GM18861 (cell line): ENCODE measurements around the gene SH3BP2.
A peak's percentile ranks its signal among the peaks of the same experiment; 100 is the strongest.

Experiments
- ATAC-seq: cut with Tn5 transposase; IDR thresholded peaks from one replicate; pipeline ENCODE4 v1.9.1; 2021; ENCODE audit not compliant: unreplicated experiment

SH3BP2 gene

DNA sequence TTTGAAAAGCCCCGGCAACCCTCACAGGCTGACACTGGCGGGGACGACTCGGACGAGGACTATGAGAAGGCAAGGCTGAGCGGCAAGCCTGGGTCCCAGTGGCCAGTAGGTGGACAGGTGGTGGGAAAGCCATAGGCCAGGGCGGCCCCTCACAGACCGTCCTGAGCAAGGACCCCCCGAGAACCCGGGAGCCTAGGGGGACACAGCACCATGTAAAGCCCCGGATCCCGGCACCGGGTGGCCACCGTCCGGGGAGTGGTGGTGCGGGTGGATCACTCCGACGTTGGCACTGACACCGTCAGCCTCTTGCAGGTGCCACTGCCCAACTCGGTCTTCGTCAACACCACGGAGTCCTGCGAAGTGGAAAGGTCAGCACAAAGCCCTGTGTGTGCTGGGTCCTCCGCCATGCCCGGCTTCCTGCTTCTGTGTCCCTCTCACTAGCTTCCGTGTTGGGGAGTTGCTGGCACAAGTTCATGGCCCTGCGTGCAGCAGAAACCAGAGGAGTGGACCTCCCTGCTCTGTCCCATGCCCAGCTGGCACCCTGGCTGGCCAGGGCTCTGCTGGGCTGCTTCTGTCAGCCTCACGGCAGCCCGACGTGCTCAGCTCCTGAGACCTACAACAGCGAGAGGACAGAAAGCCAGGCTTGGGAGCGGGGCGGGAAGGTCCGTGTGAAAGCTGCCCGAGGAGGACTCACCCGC is 38.9 kb downstream of the SH3BP2 start:
- no peak for ATAC-seq

DNA sequence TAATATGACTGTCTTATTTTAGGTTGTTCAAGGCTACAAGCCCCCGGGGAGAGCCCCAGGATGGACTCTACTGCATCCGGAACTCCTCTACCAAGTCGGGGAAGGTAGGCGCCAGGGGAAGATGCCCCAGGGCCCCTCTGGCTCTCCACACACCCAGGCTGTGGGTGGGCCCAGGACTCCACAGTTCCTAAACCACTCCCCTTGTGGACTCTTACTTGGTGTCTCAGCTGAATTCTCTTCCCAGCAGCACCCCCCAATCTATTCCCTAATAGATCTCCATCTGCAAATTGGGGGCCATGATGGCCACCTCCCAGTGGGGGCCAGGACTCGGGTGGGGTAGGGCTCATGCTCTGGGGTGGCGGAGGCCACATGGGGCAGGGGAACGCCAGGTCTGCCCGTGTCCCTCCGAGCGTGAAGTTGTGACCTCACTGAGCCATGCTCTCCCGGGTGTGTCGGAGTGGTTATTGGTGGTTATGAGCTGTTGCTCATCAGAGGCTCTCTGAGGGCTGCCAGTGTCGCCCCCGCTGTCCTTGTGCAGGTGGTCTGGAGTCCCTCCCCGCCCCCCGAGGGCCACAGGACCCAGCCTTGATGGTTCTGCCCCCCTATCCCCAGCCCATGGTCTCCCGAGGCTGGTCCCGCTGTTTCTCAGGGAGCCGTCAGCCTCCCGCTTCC is 39.6 kb downstream of the SH3BP2 start:
- peak; percentile 63 for ATAC-seq

DNA sequence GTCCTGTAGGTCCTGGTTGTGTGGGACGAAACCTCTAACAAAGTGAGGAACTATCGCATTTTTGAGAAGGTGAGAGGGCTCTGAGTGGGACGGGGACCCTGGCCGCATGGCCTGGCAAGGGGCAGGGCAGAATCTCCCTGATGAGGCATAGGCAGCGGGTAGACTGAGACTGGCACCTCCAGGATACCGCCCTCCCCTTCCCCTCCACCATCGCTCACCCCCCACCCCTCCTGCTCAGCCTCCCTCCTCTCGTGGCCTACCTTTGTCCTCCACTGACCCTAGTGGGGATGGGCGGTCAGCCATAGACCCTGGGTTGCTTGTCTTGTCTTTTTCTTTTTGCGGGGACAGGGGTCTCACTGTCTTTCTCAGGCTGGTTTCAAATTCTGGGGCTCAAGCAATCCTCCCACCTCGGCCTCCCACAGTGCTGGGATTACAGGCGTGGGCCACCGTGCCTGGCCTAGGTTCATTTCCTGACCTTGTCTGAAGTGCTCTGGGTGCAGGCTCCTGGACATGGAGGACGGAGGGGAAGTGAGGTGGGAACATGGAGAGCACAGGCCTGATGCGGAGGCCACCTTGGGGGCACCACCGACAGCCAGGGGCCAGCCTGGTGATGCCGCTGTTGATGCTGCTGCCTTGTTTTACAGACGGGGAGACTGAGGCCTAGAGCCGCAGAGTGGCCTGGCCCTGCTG is 40.2 kb downstream of the SH3BP2 start:
- ATAC-seq: no peak

DNA sequence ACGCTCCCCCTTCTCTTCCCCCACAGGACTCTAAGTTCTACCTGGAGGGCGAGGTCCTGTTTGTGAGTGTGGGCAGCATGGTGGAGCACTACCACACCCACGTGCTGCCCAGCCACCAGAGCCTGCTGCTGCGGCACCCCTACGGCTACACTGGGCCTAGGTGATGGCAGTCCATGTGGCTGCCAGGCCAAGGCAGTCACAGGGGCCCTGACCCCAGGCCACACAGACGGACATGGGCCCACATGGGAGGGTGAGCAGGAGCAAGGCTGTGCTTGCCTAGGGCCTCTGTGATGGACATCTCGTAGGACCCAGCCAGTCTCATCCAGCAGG is 40.8 kb downstream of the SH3BP2 start:
- no peak for ATAC-seq

DNA sequence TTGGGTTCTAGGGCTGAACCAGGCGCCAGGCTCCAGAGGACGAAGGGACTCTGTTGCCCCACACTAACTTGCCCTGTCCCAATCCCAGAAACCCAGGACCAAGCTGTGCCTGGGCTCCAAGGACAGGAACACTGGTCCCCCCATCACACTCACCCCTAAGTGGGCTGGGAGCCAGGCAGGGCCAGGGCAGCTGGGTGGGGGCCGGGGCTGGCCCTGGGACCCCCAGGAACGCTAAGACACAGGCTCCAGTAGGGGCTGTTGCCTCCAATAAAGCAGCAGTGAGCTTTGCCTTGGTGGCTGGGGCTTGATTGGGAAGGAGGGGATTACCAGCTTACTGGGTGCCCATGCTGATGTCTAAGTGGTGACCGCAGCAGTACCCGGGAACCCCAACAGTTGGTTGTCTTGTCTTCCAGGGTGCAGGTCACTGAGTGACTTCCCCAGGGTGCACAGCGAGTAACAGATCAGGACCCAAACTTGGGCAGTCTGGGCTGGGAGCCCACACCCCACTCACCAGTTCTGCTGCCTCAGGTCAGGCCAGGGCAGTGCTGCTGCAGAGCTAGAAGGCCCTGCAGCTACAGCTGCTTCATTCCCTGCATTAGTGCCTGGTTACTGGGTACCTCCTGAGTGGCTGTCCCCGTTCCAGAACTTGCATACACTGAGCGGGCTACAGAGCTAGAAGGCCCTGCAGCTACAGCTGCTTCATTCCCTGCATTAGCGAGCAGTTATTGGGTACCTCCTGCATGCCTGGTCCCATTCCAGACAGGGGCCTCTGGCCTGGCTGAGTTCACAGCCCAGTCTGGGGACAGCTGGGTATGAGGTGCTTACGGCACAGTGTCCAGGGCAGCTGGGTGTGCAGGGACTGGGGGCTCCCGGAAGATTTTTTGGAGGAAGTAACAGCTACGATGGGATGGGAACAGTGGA is 41.4 kb downstream of the SH3BP2 start:
- no peak for ATAC-seq

DNA sequence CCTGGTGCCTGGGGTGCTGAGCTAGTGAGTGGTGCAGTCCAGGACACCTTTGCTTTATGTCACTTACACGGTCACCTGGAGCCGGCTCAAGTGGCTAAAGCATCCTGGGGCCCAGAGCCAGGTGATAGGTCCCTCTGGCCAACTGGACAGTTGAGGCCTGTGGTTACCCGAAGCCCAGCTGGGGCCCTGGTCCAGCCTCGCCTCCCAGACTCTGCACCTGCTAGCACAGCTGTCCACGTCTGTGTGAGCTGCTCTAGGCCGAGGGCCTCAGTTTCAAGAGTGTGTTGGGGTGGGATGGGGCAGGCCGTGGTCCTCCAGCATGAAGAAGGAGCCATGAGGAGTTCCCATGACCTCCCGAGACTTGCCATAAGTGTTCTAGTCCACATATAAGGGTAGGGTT is 43.1 kb downstream of the SH3BP2 start:
- ATAC-seq: no peak

DNA sequence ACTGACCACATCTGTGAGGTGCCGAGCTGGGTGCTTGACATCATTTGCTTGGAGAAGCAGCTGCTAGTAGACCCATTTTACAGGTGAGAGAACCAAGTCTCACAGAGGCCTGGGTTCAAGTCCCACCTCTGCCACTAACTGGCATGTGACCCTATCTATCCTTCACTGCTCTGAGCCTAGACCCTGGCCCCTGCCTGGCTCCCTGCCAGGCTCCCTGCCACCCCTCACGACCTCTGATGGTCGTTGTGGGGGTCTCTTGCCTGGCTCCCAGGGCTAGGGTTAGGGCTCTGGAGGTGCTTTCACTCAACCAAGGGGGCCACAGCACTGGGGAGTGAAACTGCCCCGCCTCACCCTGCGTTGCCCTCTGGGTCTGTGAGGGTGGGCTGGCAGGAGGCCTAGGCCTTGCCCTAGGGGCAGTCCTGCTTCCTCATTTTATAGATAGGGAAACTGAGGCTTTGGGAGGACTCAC is 43.5 kb downstream of the SH3BP2 start:
- no peak for ATAC-seq

DNA sequence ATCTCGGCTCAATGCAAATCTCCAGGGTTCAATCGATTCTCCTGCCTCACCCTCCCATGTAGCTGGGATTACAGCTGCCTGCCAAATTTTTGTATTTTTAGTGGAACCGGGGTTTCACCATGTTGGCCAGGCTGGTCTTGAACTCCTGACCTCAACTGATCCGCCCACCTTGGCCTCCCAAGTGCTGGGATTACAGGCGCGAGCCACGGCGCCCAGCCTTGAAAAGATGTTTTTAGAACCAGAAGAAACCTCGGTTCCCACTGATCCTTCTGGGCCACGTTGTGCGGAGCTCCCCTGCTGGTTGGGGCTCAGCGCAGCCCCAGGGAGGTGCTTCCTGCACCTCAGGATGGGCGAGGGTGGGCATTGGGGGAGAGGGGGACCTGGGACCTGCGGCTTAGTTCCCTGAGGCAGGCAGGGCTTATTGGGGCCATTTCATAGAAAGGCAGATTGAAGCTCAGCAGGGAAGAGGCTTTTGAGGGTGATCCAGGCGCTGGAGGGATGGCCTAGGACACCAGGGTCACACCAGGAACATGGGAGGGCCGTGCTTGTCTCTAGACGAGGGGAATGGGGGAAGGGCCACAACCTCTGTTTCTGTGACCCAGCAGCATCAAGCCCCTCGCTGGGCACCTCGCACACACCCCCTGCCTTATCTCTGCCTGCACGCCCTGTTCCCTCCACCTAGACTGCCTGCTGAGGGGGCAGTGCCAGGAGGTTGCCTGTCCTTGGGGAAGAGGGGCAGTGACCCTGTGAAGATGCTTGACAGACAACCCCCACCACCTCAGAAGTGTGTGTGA is 44.4 kb downstream of the SH3BP2 start:
- ATAC-seq: no peak

DNA sequence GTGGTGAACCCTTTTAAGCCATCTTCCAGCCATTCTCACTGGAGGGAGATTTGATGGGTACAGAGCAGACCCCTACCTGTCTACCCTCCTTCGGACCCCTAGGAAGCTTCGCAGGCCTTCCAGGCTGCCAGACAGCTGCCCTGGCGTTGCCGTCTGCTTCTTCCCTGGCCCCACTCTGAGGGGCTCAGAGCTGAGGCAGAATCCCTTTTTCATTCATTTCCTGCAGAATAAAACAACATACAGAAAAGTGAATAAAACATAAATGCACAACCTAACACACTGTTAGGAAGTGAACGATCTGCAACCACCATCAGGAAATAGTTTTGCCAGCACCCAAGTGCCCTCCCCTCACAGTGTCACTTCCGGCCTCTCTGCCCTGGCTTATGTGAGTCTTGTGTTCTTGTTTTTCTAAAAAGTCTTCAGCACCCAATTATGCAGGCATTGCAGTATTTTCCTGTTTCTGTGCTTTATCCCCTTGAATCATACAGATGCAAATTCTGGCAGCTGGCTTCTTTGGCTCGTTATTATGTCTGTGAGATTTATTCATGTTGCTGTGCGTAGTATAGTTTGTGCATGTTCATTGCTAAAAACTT is 45.1 kb downstream of the SH3BP2 start:
- no peak for ATAC-seq

DNA sequence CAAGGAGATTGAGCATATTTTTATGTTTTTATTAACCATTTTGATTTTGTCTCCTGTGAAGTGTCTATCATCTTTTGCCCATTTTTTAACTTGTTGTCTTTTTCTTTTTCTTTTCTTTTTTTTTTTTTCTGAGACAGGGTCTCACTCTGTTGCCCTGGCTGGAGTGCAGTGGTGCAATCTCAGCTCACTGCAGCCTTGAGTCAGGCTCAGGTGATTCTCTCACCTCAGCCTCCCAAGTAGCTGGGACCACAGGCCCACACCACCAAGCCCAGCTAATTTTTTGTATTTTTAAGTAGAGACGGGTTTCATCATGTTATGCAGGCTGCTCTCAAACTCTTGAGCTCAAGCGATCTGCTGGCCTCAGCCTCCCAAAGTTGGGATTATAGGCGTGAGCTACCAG is 46.2 kb downstream of the SH3BP2 start:
- no peak for ATAC-seq

DNA sequence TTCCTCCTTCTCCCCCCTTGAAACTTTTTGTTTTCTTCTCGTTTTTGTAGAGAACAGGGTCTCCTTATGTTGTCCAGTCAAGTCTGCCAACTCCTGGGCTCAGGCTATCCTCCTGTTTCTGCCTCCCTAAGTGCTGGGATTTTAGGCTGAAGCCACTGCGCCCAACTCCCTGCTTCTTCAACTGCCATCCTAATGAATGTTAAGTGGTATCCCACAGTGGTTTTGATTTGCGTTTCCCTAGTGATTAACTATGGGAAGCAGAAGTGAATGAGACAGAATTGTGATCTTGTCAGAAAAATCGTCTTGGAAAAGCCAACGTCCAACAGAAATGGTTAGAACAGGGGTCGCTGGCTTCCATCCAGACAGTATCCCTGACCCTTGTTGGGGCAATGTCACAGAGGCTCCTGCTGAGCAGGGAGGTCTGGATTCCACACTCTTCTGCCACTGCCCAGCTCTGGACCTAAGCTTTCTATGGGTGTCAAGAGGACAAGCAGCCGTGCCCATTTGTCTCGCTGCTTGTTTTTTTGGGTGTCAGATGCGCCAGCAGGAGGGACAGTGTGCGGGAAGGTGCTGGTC is 49.9 kb downstream of the SH3BP2 start:
- no peak for ATAC-seq

DNA sequence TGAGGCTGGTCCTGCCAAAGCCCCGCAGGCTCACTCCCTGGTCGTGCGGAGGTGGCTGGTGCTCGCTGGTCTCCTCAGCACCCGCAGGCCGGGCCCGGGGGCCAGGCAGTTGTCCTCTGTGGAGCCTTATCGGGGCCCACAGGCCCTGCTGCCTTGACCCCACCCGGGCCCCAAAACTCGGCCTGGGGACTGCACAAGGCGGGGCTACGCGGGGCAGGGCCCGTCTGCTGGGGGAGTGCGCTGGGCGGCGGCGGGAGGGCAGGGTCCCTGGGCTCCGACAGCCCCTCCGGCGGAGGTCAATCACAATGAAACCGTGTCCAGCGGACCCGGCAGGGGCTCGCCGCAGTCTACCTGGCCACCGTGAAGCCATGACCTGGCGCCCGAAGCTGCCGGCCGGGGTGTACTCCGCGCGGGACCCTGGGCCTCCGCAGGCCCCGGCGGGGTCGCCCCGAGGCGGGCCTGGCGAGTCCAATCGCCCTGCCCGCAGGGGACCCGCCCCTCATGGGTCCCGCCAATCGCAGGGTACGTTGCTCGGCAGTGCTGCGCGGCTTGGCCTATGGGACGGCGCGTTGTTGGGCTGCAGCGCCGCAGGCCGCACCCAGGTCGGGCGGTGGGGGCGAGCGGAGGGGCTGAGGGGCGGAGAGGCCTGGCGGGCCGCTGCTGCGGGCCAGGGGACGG is 50.5 kb downstream of the SH3BP2 start, which contains the start of gene ADD1:
Gene ADD1 (plus strand): TSS at position 582 of the 678 bp plus-strand sequence. CDS start 32,072 bp downstream, outside the sequence.
- peak; percentile 62 for ATAC-seq

DNA sequence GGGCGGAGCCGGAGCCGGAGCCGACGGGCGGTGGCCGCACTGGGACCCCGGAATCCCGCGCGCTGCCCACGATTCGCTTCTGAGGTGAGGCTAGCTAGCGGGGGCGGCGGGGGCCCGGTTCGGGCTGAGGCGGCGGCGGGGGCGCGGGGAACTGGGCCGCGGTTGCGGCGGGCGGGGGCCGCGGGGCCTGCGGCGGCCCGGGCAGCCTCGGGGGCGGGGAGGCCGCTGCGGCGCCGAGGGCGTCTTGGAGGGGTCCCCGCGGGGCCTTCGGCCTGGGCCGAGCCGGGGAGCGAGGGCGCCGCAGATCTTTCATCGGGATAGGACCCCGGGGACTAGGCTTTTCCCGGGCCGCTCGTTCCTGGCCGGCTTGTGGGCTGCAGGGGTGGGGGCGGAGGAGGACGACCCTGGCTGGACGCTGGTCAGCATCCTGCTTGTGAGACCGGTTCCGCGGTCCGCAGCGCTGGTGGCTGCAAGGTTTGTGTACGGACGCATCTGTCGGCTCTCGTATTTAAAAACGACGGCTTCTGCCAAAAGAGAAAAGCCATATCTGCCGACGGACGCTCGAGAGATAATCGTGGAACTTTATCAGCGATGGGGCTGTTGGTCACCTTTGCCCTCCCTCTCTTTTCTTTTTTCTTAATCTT is 51.2 kb downstream of the SH3BP2 start:
- no peak for ATAC-seq

DNA sequence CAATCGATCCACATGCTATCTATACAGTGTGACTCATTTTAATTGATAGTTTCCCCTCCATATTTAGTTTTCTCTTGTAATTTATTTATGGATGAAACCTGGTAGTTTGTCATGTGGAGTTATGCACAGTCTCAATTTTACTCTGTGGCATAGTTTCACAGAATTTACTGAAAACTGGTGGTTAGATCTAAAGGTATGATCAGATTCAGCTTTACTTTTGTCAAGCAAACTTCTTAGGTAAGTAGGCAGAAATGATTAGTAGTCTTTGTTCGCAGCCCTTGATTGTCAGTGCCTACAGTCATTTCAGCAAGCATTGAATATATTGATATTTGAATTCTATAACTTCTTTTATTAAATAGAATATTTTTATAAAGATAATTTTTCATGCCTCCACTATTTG is 53.3 kb downstream of the SH3BP2 start:
- ATAC-seq: no peak

DNA sequence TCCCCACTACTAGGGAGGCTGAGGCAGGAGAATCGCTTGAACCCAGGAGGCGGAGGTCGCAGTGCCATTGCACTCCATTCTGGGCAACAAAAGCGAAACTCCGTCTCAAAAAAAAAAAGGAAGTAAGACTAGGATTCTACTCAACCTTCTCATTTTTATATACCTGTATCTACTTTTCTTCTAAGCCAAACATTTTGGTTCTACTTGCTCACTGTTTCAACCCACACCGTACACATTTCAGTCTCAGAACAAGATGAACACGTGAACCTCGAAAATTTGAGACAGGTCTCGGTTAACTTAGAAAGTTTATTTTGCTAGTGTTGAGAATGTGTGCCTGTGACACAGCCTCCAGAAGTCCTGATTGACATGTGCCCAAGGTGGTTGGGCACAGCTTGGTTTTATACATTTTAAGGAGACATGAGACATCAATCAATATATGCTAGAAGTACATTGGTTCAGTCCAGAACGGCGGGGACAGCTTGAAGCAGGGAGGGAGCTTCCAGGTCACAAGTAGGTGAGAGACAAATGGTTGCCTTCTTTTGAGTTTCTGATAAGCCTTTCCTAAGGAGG is 54.5 kb downstream of the SH3BP2 start:
- ATAC-seq: no peak

DNA sequence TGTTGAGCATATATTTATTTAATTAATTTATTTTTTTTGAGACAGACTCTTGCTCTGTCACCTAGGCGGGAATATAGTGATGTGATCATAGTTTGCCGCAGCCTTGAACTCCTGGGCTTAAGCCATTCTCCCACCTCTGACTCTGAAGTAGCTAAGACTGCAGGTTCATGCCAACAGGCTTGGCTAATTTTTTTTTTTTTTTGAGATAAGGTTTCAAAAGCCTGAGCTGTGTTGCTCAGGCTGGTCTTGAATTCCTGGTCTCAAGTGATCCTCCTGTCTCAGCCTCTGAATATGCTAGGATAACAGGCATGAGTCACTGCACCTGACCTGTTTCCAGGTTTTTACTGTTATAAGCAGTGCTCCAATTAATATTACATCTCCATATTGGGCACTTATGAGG is 55.6 kb downstream of the SH3BP2 start:
- no peak for ATAC-seq

DNA sequence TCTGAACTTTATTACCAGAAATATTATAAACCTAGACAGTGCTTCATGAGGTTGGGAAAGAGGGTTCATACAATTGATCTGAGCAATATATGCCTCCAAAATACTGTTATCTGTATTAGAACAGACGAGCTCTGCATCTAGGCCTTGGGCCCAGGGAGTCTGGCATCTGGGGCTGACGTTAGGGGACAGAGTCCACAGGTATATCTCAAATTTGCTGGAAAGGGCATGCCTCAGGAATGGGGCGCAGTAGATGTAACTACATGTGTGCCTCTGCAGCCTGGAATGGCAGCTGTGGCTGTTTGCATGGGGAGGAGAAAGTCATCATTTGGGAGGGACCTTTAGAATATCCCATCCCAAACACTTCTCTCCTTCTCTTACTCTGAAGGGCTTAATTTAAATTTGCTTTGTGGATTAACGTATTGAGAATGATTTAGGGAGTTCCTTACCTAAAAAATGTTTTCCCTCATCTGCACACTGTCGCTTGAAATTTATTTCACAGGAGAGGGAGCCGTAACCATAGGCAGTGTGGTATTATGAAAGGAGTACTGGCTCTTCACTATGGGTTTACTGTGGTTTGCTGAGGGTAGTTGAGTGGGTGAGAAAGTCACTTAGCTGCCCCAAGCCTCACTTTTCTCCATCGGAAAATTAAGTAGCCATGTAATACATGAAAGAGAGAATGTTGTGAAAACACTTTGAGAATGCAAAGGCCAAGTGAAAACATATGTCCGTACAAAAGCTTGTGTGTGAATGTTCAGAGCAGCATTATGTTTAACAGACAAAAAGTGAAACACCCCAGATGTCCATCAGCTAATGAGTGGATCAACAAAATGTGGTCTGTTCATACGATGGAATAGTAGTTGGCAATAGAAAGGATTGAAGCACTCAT is 56.6 kb downstream of the SH3BP2 start:
- no peak for ATAC-seq
